BJ (cell line): ENCODE results near the gene POLD2. TPM values are rescaled to one million over a fixed set of nuclear protein-coding genes. Genes with fewer than 3 reads are reported as not detected.

Source experiments
- CTCF ChIA-PET: fragments of 350-600 bp; formaldehyde crosslinking; extraction: SDS; loops from one replicate; lab custom pipeline; 2021; ENCODE audit warnings: antibody characterized with exemption, inconsistent platforms; lab: Yijun Ruan, JAX
- POLR2A ChIA-PET: fragments of 300-600 bp; sonication (Branson Sonifier 250); formaldehyde crosslinking; extraction: SDS; loops from one replicate; lab custom pipeline; 2021; ENCODE audit warnings: antibody characterized with exemption; lab: Charles Lee
- DNase-seq: peaks from one replicate; pipeline ENCODE4 v3.0.0-alpha.2; 2011; ENCODE audit warnings: low read depth
- H3K27me3 ChIP-seq: 2 replicates; pipeline ENCODE4 v1.6.0; 2011; ENCODE audit warnings: low read length; ENCODE audit not compliant: control insufficient read depth, insufficient read depth
- H3K36me3 ChIP-seq: 2 replicates; pipeline ENCODE4 v1.5.1; 2011; ENCODE audit warnings: low read length; ENCODE audit not compliant: control insufficient read depth, insufficient read depth
- H3K4me3 ChIP-seq: 2 replicates; pipeline ENCODE4 v1.5.1; 2011; ENCODE audit warnings: low read depth, mild to moderate bottlenecking, control low read depth, low read length
- CTCF ChIP-seq: IDR thresholded peaks from 2 replicates; pipeline ENCODE4 v1.5.1; 2011; ENCODE audit warnings: low read depth, mild to moderate bottlenecking, control low read depth, inconsistent platforms, low read length, moderate library complexity; ENCODE audit not compliant: insufficient read depth
- polyA plus RNA-seq: library from polyadenylated mRNA; depleted of rRNA; stranded (reverse); fragments of >200 nt; gene quantifications from 2 replicates; pipeline ENCODE4 v1.2.3, GENCODE V29; 2011

The POLD2 gene
- polyA plus RNA-seq, 1 experiment = 87.2 TPM

- TF ChIP-seq CTCF = no peak
- peak; percentile 92 for DNase-seq
- CTCF ChIA-PET = interaction anchor here (0.9 to 2.2 kb wide), 5 partner anchors 10 to 16 kb away, joined by 3 to 6 read pairs (median 4); no protein-coding TSS in a partner anchor
- Histone ChIP-seq H3K36me3 (no peaks in the 10 kb centered on the region), H3K4me3 (no peak overlapping the region), H3K27me3 (no peaks in the 10 kb centered on the region)
- POLR2A ChIA-PET = interaction anchor here (0.8 to 0.9 kb wide), 2 partner anchors 15 to 75 kb away, joined by 3 to 4 read pairs; no protein-coding TSS in a partner anchor
Measured at GRCh38 chr7:44087911-44088838, 35.2 kb downstream of the POLD2 start.

GRCh38 chr7:44086627-44087026 lies 36.7 kb downstream of the POLD2 start:
- H3K27me3 ChIP-seq = no peaks in the 10 kb centered on the region
- ChIA-PET POLR2A (no interaction called here), CTCF (interaction anchor here (1.0 to 2.2 kb wide), 3 partner anchors 12 to 15 kb away, joined by 3 to 6 read pairs (median 4); no protein-coding TSS in a partner anchor)
- no peak overlapping the region for H3K4me3 ChIP-seq
- H3K36me3 ChIP-seq = no peaks in the 10 kb centered on the region
- no peak for TF ChIP-seq CTCF
- DNase-seq = no peak

GRCh38 chr7:44085546-44085945 lies 37.8 kb downstream of the POLD2 start:
- CTCF ChIA-PET = interaction anchor here (1.0 to 1.6 kb wide), 2 partner anchors 13 to 112 kb away, joined by 4 read pairs; no protein-coding TSS in a partner anchor
- Histone ChIP-seq H3K4me3 (no peak overlapping the region), H3K27me3 (no peaks in the 10 kb centered on the region), H3K36me3 (peaks cover 3% of the 10 kb centered on the region; the same call in 1 of the 2 replicates)
- POLR2A ChIA-PET = no interaction called here
- no peak for DNase-seq
- TF ChIP-seq CTCF = 0 out of 2 replicates have a peak, but pooled peaks have one; percentile 30

- peaks cover 11% of the 10 kb centered on the region for H3K36me3 ChIP-seq
- DNase-seq = no peak
- CTCF ChIA-PET = interaction anchor here (1.6 kb wide), 1 partner anchor 113 kb away, joined by 4 read pairs; no protein-coding TSS in a partner anchor
- H3K4me3 ChIP-seq = no peak overlapping the region
- H3K27me3 ChIP-seq = no peaks in the 10 kb centered on the region
- POLR2A ChIA-PET = no interaction called here
- no peak for TF ChIP-seq CTCF
Measured at GRCh38 chr7:44084701-44085100, 38.6 kb downstream of the POLD2 start.

GRCh38 chr7:44083796-44084195 lies 39.6 kb downstream of the POLD2 start:
- TF ChIP-seq CTCF = no peak
- Histone ChIP-seq H3K27me3 (no peaks in the 10 kb centered on the region), H3K36me3 (peaks cover 19% of the 10 kb centered on the region), H3K4me3 (no peak overlapping the region)
- ChIA-PET POLR2A (interaction anchor here (0.6 kb wide), 1 partner anchor 16 kb away, joined by 6 read pairs; no protein-coding TSS in a partner anchor), CTCF (no interaction called here)
- DNase-seq = no peak
